MCF 10A (cell line): ENCODE measurements around the gene GPSM1. TPM values are rescaled to one million over a fixed set of nuclear protein-coding genes. Genes with fewer than 3 reads are reported as not detected.

Experiments used
- BruUV-seq: library from RNA; stranded (reverse); fragments of 400-500 nt; replicated peaks from 2 replicates; lab custom pipeline; 2021; lab: Mats Ljungman, UMichigan
- CTCF ChIA-PET: fragments of 300-600 bp; sonication (Branson Sonifier 250); formaldehyde crosslinking; extraction: SDS; loops from one replicate; lab custom pipeline; 2021; ENCODE audit warnings: antibody characterized with exemption, inconsistent platforms; lab: Yijun Ruan, JAX
- POLR2A ChIA-PET: fragments of 300-600, 350-650 bp; sonication (Branson Sonifier 250); formaldehyde crosslinking; extraction: SDS; loops from one replicate; lab custom pipeline; 2020; ENCODE audit warnings: antibody characterized with exemption, inconsistent platforms; lab: Yijun Ruan, JAX
- DNase-seq: peaks from one replicate; pipeline ENCODE4 v3.0.0-alpha.2; 2018; ENCODE audit not compliant: unreplicated experiment
- H3K27ac Mint-ChIP-seq: one replicate; pipeline ENCODE4 v1.8.0; 2022; ENCODE audit warnings: mild to moderate bottlenecking, low read depth, mixed read lengths; ENCODE audit not compliant: unreplicated experiment
- H3K27me3 Mint-ChIP-seq: one replicate; pipeline ENCODE4 v1.8.0; 2022; ENCODE audit warnings: mixed read lengths; ENCODE audit not compliant: insufficient read depth, unreplicated experiment
- H3K36me3 Mint-ChIP-seq: one replicate; pipeline ENCODE4 v1.8.0; 2022; ENCODE audit warnings: mild to moderate bottlenecking, moderate library complexity, mixed read lengths; ENCODE audit not compliant: insufficient read depth, unreplicated experiment
- H3K4me1 Mint-ChIP-seq: one replicate; pipeline ENCODE4 v1.8.0; 2022; ENCODE audit warnings: mixed read lengths; ENCODE audit not compliant: insufficient read depth, unreplicated experiment
- H3K4me3 Mint-ChIP-seq: one replicate; pipeline ENCODE4 v1.8.0; 2022; ENCODE audit warnings: mild to moderate bottlenecking, moderate library complexity, mixed read lengths; ENCODE audit not compliant: unreplicated experiment
- H3K9me3 Mint-ChIP-seq: one replicate; pipeline ENCODE4 v1.8.0; 2022; ENCODE audit warnings: mixed read lengths; ENCODE audit not compliant: unreplicated experiment
- CTCF ChIP-seq: fragments of 200-600 bp; IDR thresholded peaks from one replicate; pipeline ENCODE4 v1.8.0; 2022; ENCODE audit warnings: antibody characterized with exemption, mild to moderate bottlenecking; ENCODE audit not compliant: unreplicated experiment
- intact Hi-C: fragments of 100-400 bp; cut with micrococcal nuclease; formaldehyde crosslinking; loops from 2 replicates; pipeline ENCODE4 v1.14.1; 2022
- total RNA-seq: library from RNA; stranded (reverse); gene quantifications from 2 replicates; pipeline ENCODE4 v1.2.3, GENCODE V29; 2022

The GPSM1 gene
- total RNA-seq, 1 experiment from 2014 or later = 15.5 TPM

- POLR2A ChIA-PET = no interaction called here
- no TSS peak for BruUV-seq
- H3K27ac Mint-ChIP-seq = no peak overlapping the region
- H3K9me3 Mint-ChIP-seq = no peaks in the 10 kb centered on the region
- TF ChIP-seq CTCF = no peak
- intact Hi-C loops = no loop called here
- H3K4me1 Mint-ChIP-seq = peaks cover 5% of the 10 kb centered on the region
- H3K36me3 Mint-ChIP-seq = no peaks in the 10 kb centered on the region
- peak overlapping the region; percentile 49 for H3K4me3 Mint-ChIP-seq
- DNase-seq = peak; percentile 14
- no peaks in the 10 kb centered on the region for H3K27me3 Mint-ChIP-seq
- CTCF ChIA-PET = interaction anchor here (1.2 to 1.9 kb wide), 3 partner anchors 13 to 71 kb away, joined by 3 to 7 read pairs (median 5); no protein-coding TSS in a partner anchor
Observed at GRCh38 chr9:136296434-136297015, 30.8 kb upstream of the GPSM1 start.

GRCh38 chr9:136297016-136297691, 30.2 kb upstream of the GPSM1 start:
- Mint-ChIP-seq H3K27me3 (peaks cover under 1% of the 10 kb centered on the region), H3K9me3 (no peaks in the 10 kb centered on the region), H3K4me1 (peaks cover 5% of the 10 kb centered on the region), H3K27ac (no peak overlapping the region), H3K36me3 (no peaks in the 10 kb centered on the region), H3K4me3 (peak overlapping the region; percentile 49)
- ChIA-PET CTCF (interaction anchor here (0.6 to 1.9 kb wide), 5 partner anchors 13 to 360 kb away, joined by 3 to 7 read pairs (median 4); no protein-coding TSS in a partner anchor), POLR2A (no interaction called here)
- DNase-seq = peak; percentile 38
- no peak for TF ChIP-seq CTCF
- intact Hi-C loops = no loop called here
- no TSS peak for BruUV-seq

GRCh38 chr9:136297766-136298735, 29.3 kb upstream of the GPSM1 start:
- H3K27me3 Mint-ChIP-seq = peaks cover 8% of the 10 kb centered on the region
- intact Hi-C loops = no loop called here
- TF ChIP-seq CTCF = no peak
- BruUV-seq = no TSS peak
- ChIA-PET POLR2A (no interaction called here), CTCF (interaction anchor here (0.7 to 1.9 kb wide), 4 partner anchors 14 to 359 kb away, joined by 3 to 7 read pairs (median 4); no protein-coding TSS in a partner anchor)
- H3K4me1 Mint-ChIP-seq = peaks cover 5% of the 10 kb centered on the region
- no peaks in the 10 kb centered on the region for H3K36me3 Mint-ChIP-seq
- H3K9me3 Mint-ChIP-seq = no peaks in the 10 kb centered on the region
- no peak overlapping the region for H3K4me3 Mint-ChIP-seq
- no peak for DNase-seq
- H3K27ac Mint-ChIP-seq = no peak overlapping the region
